GM18951 (cell line): ENCODE measurements around the gene KCNK7.
"Not testable (repeated sequence)": the region's sequence is repeated elsewhere in the genome, so short reads cannot be mapped to it uniquely, and the experiment has no call there.

Source experiments
- POLR2A ChIP-seq: IDR thresholded peaks from 4 replicates; pipeline ENCODE4 v1.6.1; 2011; ENCODE audit warnings: mild to moderate bottlenecking; ENCODE audit not compliant: insufficient read length, insufficient read depth; ENCODE audit errors: extremely low read depth
- in situ Hi-C: fragments of 300-500 bp; cut with MboI; formaldehyde crosslinking; loops from one replicate; pipeline ENCODE4 v1.12.0; 2022; ENCODE audit warnings: low sequenced_read_pairs, mixed read lengths, inconsistent platforms; ENCODE audit not compliant: unreplicated experiment

The KCNK7 gene

DNA sequence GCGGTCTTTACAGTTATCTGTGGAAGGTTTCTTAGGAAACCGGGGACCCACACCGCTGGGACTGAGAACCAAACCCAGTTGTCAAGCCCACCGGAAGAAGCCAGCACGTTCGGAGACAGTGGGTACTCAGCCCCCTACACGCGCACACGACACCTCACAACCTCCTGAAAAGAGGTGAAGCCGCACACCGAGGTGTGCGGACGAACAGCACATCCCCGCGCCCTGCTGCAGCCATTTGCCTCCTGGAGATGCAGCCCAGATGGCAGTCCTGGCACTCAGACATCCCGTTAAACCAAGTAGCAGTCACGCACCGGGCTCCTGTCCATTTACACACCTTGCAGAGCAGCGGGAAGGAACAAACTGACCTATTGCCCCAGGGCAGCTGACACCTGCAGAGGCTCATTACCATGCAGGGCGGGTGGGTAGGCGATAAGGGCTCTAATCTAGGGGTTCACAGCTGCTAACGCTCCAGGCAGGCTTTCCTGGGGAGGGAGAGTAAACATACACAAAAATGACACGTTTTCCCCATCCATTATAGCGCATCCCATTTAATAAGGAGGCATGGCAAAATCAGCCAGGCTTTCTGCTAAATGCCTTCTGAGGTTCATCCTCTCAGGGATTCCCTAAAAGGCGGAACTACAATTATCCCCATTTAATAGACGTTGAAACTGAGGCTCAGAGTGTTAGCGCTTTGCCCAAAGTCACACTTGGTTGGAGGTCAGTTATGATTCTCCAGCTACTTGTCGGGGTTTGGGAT, 20.6 kb downstream of the KCNK7 start:
- peak; percentile 19 for TF ChIP-seq POLR2A
- in situ Hi-C loops: no loop called here

DNA sequence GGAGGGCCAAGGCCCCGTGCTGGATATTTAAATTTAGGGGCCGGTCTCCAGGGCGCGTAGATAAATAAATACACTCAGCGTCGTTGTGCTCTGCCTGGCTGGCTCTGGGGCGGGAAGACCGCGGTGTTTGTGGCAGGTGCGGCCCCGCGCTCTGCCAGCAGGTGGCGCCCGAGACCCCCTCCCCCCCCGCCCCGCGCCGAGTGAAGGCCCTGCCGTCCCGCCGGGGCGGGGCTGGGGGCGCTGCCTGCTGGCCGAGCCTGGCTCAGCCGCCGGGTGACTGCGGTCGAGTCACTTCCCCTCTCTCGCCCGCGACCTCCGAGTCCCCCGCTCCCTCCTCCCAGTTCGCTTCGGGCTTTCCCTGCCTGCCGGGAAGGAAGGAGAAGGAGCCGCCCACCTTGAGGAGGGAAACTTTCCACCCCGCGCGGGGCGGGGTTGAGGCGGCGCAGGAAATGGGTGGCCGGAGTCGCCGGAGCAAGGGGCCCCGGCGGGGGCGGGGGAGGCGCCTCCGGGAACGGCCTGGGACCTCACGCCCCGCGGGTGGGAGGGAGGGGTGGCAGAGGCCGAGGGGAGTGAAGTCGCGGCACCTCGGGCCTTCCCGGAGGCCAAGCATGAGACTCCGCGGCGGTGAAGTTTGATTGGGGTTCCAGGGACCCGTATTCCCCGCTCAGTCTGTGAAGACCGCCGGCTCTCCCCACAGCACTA, 21.3 kb downstream of the KCNK7 start:
- in situ Hi-C loops: no loop called here
- peak; percentile 12 for TF ChIP-seq POLR2A

DNA sequence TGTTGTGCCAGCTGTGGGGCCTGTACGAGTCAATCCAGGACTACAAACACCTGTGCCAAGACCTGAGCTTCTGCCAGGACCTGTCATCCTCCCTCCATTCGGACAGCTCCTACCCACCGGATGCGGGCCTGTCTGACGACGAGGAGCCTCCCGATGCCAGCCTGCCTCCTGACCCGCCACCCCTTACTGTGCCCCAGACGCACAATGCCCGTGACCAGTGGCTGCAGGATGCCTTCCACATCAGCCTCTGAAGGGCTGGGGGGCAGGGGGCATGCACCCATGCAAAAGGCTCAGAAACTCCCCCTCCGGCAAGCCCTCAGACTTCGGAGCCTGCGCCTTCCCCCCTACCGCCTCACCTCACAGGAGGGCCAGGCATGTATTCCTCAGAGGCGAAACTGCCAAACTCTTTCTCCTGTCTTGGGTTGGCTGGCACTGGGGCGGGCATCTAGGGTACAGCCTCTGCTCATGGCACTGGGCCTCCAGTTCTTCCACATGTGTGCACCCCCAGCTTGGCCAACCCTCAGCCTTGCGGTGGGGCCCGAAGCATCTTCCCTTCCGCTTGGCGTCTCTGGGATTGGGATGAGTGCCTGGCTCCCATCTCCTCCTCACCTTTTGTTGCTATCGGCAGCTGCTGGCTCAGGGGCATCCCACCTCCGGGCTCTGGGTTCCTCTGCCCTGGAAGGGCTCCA, 22.1 kb downstream of the KCNK7 start:
- TF ChIP-seq POLR2A: no peak
- in situ Hi-C loops: no loop called here

DNA sequence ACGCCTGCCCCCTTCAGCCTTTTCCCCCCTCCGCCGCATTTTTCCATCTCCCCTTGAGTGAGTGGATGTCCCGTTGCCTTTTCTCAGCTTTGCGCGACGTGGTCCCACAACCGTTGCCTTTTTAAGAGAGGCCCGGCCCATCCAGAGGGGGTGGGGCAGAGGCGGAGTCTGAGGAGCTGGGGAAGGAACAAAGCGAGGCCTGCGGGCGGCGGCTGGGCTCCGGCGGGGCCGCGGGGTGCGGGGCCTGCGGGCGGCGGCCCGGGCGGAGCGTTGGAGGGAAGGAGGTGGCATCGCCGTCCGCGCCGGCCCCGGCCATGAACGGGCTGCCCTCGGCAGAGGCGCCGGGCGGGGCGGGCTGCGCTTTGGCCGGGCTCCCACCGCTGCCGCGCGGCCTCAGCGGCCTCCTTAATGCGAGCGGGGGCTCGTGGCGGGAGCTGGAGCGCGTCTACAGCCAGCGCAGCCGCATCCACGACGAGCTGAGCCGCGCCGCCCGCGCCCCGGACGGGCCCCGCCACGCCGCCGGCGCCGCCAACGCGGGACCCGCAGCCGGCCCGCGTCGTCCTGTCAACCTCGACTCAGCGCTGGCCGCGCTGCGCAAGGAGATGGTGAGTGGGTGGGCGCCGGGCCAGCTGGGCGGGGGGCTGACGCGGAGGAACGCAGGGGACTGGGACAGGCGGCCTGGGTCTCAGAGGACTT, 23.1 kb downstream of the KCNK7 start, which contains the start of gene FAM89B:
TSS of gene FAM89B (plus strand) at position 183 of the 696 bp plus-strand sequence. CDS start at position 315, 132 bp downstream.
- in situ Hi-C loops: no loop called here
- TF ChIP-seq POLR2A: peak; percentile 70

DNA sequence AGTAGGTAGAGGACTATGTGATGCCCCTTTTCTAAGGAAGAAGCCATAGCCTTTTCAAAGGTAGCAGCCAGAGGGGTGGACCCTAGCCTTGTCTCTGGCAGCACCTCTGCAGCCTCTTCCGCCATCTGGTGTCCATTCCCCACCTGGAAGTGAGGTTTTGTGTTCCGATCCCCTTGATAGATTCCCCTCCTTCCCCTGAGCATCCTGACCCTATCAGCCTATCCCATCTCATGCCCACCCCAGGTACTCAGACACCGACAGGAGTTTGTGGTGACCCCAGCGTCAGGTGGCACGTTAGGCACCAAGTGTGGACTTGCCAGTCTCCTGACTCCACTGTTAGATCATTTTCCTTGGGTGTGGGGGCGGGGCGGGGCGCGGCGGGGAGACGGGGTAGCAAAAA, 23.7 kb downstream of the KCNK7 start:
- in situ Hi-C loops: no loop called here
- no peak for TF ChIP-seq POLR2A

DNA sequence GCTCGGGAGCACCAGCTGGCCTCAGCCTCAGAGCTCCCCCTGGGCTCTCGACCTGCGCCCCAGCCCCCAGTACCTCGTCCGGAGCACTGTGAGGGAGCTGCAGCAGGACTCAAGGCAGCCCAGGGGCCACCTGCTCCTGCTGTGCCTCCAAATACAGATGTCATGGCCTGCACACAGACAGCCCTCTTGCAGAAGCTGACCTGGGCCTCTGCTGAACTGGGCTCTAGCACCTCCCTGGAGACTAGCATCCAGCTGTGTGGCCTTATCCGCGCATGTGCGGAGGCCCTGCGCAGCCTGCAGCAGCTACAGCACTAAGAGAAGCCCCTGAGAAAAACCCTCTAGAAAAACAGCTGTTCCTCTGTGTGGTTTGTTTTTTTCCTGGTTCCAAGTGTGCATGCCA, 24.2 kb downstream of the KCNK7 start:
- TF ChIP-seq POLR2A: no peak
- in situ Hi-C loops: no loop called here

DNA sequence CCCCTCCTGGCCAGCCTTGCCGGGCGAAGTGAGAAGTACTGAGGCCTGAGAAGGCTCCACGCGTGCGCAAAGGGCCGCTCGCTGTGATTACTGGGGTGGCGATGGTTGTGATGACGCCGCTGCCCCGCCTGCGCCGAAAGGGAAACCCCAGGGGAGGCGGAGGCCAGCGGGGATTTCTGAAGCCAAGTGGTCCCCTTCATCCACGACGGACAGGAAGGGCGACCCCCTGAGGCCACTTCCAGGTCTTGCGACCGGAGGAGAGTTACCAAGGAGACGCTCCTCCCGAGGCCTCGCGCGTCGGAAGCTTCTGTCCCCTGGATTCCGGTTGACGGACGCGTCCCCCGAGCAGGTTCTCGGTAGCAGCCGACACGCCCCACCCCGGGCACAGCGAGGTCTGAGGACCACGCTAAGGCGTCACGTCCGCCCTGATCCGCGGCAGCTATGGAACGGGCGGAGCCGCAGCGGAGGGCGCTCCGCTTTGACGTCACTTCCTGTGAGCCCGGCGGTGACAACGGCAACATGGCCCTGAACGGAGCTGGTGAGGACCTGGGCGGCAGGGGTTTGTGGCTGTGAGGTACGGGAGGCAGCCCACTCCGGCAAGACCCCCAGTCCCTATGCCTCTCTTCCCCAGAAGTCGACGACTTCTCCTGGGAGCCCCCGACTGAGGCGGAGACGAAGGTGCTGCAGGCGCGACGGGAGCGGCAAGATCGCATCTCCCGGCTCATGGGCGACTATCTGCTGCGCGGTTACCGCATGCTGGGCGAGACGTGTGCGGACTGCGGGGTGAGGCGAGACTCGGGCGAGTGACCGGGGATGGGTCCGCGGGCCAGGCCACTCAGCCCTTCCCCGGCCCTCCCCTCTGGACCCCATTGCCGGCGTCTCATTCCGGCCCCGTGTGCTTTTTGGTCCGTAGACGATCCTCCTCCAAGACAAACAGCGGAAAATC, 25.4 kb downstream of the KCNK7 start, which contains the start of gene ZNRD2:
TSS of gene ZNRD2 (plus strand) at position 505 of the 946 bp plus-strand sequence. CDS start at position 520, 15 bp downstream.
- in situ Hi-C loops: no loop called here
- peak; percentile 78 for TF ChIP-seq POLR2A

DNA sequence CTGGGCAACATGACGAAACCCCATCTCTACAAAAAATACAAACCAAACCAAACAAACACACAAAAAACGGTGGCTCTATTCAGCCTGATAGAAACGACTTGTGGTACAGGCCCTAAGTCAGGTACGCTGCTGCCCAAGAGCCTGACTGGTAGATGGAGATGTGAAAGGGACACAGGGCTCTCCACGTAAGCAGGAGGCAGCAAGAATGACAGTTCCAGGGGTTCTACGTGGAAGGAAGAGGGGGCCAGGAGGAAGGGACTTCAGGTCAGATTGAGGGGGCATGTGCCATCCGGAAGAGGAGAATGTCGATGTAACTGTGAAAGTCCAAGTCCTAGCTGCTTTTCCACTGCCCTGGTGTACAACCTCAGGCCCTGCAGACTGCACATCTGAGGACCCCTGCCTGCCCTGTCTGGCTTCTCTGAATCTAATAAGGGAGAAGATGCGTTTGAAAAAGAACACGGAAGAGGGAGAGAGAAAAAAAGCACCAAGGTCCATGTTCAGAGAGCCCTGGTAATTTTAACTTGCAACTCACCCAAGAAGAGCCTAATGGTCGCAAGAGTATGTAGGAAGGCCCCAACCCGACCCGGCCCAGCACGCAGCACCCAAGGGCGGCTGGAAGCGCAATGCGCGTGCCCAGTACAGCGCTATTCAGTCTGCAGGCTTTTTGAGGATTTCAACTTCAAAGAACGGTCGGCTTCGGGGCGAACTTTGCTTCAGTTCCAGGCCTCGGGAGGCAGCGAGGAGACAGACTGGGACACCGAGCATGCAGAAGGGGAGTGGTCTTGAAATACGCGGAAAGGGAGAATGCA, 26.2 kb downstream of the KCNK7 start:
- TF ChIP-seq POLR2A: no peak
- in situ Hi-C loops: no loop called here

DNA sequence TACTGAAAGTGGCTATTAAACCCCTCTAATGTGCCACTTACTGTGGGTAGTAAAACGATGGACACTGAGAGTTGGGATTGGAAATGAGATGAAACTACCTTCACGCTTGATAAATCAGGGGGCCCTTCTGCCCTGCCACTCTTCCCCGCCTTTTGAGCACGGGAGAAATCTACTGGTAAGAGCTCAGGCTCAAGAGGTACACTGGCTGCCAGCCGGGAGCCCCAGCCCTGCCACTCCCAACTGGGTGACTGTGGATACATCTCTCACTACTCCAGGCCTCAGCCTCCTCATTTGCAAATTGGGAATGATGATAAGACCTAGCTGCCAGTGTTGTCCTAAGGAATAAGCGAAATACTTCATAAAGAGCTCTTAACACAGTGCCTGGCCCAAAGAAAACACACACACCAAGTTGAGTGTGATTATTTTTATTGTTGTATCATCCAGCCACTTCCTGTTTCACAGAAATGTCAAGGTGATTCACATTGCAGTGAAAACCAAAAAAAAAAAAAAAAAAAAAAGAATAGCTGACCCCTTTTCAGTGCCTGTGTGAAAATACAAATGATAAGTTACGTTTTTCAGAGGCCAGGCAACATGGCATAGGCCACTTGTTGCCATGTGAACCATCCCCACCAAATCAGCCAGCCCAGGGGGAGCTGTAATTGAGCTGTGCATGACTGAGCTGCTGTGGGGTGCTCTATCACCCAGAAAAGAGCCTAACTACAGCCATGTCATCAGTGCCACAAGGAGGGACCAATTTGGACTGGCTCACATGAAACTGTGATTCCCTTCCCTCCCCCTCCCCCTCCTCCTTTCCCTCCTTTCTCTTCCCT, 29.8 kb downstream of the KCNK7 start:
- in situ Hi-C loops: no loop called here
- TF ChIP-seq POLR2A: no peak

DNA sequence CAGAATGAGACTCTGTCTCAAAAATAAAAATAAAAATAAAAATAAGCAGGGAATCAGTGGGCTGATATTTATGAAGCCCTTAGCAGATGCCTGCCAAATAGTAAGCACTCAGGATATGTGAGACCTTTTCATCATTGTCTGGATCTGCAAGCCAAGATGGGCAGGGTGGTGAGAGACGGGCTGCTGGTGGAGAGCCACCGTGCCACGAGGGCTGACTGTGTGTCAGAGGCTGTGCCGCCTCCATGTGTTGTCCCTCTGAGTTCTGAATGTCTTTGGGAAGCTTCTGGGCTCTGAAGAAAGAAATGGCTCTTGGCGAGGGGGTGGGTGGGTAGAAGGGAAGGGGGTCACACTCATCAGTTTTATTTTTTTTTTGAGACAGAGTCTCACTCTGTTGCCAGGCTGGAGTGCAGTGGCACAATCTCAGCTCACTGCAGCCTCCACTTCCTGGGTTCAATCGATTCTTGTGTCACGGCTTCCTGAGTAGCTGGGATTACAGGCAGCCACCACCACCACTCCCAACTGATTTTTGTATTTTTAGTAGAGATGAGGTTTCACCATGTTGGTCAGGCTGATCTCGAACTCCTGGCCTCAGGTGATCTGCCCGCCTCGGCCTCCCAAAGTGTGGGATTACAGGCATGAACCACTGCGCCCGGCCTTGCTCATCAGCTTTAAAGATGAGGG, 30.6 kb downstream of the KCNK7 start:
- in situ Hi-C loops: not testable (repeated sequence)
